ENCODE measurements around the gene ACACA.

DNA sequence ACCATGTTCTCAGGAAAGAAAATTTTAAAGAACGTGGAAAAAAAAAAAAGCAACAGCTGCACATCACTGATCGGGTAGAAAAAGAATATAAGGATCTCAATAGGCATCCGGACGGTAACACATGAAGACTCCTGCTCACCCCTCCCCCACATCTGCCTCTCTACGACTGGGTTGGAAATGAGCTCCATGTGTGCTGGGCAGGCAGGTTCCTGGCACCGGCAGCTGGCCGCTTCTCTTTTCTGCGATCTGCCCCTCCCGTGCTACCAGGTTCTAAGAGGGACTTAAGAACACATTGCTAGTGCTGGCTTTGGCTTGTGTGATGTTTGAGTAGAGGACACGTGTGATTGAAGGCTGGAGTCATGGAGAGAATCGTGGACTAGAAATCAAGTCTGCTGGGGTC, 342.4 kb downstream of the ACACA start:
- TF ChIP-seq, protein P1, sequence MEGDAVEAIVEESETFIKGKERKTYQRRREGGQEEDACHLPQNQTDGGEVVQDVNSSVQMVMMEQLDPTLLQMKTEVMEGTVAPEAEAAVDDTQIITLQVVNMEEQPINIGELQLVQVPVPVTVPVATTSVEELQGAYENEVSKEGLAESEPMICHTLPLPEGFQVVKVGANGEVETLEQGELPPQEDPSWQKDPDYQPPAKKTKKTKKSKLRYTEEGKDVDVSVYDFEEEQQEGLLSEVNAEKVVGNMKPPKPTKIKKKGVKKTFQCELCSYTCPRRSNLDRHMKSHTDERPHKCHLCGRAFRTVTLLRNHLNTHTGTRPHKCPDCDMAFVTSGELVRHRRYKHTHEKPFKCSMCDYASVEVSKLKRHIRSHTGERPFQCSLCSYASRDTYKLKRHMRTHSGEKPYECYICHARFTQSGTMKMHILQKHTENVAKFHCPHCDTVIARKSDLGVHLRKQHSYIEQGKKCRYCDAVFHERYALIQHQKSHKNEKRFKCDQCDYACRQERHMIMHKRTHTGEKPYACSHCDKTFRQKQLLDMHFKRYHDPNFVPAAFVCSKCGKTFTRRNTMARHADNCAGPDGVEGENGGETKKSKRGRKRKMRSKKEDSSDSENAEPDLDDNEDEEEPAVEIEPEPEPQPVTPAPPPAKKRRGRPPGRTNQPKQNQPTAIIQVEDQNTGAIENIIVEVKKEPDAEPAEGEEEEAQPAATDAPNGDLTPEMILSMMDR (IDR thresholded peaks at IDR 0.05) = no peak
- no peak for TF ChIP-seq POLR2A (IDR thresholded peaks at IDR 0.05)

Data from uterus (tissue), 2 donors.